Measurements from ENCODE around the gene SIMC1.

- no peak for TF ChIP-seq EZH2 (IDR thresholded peaks at IDR 0.05)
- TF ChIP-seq ZFX (IDR thresholded peaks at IDR 0.05): no peak
- TF ChIP-seq CTCF (IDR thresholded peaks at IDR 0.05 in 2 of 3, conservative IDR thresholded peaks at IDR 0.05 in 1 of 3; ENCODE audit: borderline replicate concordance in 1 of 3, insufficient read depth in 1 of 3, low read depth in 2 of 3, low read length in 2 of 3): no peak
- TF ChIP-seq RAD21 (IDR thresholded peaks at IDR 0.05; ENCODE audit: low read depth): no peak
- no peak for TF ChIP-seq SRF (IDR thresholded peaks at IDR 0.05; ENCODE audit: low read depth)
- no peak for TF ChIP-seq POLR2A (IDR thresholded peaks at IDR 0.05; ENCODE audit: borderline replicate concordance, extremely low read depth, insufficient read depth, insufficient read length)
Measured at GRCh38 chr5:176317534-176318374, 79.5 kb downstream of the SIMC1 start.
